DND-41 (cell line): ENCODE results near the gene ZDHHC14.

Experiments
- ATAC-seq: fragments of 200-7000 bp; cut with Tn5 transposase; 3 replicates; pipeline ENCODE4 v1.9.1; 2021; ENCODE audit warnings: low read depth; ENCODE audit not compliant: insufficient read depth
- DNase-seq: peaks from one replicate; pipeline ENCODE4 v3.0.0-alpha.2; 2020
- H2AFZ ChIP-seq: 2 replicates; pipeline ENCODE4 v1.6.0; 2012; ENCODE audit warnings: low read depth, low read length
- H3K27ac ChIP-seq: 2 replicates; pipeline ENCODE4 v1.5.1; 2012; ENCODE audit warnings: low read length, inconsistent platforms
- H3K27me3 ChIP-seq: fragments of 200-600 bp; sonication (generic); 2 replicates; pipeline ENCODE4 v1.6.0; 2012; ENCODE audit warnings: low read length, mild to moderate bottlenecking, inconsistent platforms; ENCODE audit not compliant: insufficient read depth, poor library complexity
- H3K36me3 ChIP-seq: 2 replicates; pipeline ENCODE4 v1.5.1; 2012; ENCODE audit warnings: low read length, inconsistent platforms; ENCODE audit not compliant: insufficient read depth
- H3K4me1 ChIP-seq: 2 replicates; pipeline ENCODE4 v1.5.1; 2012; ENCODE audit warnings: mild to moderate bottlenecking, low read length; ENCODE audit not compliant: insufficient read depth
- H3K4me2 ChIP-seq: 2 replicates; pipeline ENCODE4 v1.6.0; 2012; ENCODE audit warnings: mild to moderate bottlenecking, moderate library complexity, low read length, inconsistent platforms; ENCODE audit not compliant: insufficient read depth
- H3K4me3 ChIP-seq, 2 experiments: fragments of 200-600 bp in 1 of 2; shearing (Covaris generic) in 1 of 2; 2 replicates each; pipeline ENCODE4 v1.5.1; 2012 to 2016; ENCODE audit warnings: inconsistent platforms in 2 of 2, low read length in 2 of 2, mild to moderate bottlenecking in 2 of 2, low read depth in 1 of 2, moderate library complexity in 1 of 2
- H3K79me2 ChIP-seq: 2 replicates; pipeline ENCODE4 v1.6.0; 2012; ENCODE audit warnings: low read length, inconsistent platforms; ENCODE audit not compliant: insufficient read depth
- H3K9ac ChIP-seq: 2 replicates; pipeline ENCODE4 v1.6.0; 2012; ENCODE audit warnings: low read depth, mild to moderate bottlenecking, inconsistent platforms, low read length, moderate library complexity
- H3K9me3 ChIP-seq: 2 replicates; pipeline ENCODE4 v1.5.1; 2012; ENCODE audit warnings: low read length, moderate library complexity, mild to moderate bottlenecking, inconsistent platforms; ENCODE audit not compliant: insufficient read depth, severe bottlenecking
- H4K20me1 ChIP-seq: 2 replicates; pipeline ENCODE4 v1.6.0; 2012; ENCODE audit warnings: low read length; ENCODE audit not compliant: insufficient read depth
- CTCF ChIP-seq: IDR thresholded peaks from 2 replicates; pipeline ENCODE4 v1.5.1; 2012; ENCODE audit warnings: borderline replicate concordance, low read length, moderate library complexity, mild to moderate bottlenecking; ENCODE audit not compliant: poor library complexity, severe bottlenecking; ENCODE audit errors: extremely low read depth
- EZH2 ChIP-seq: IDR thresholded peaks from 3 replicates; pipeline ENCODE4 v1.6.1; 2012; ENCODE audit warnings: borderline replicate concordance, low read depth, mild to moderate bottlenecking, moderate library complexity, low read length, inconsistent platforms; ENCODE audit not compliant: severe bottlenecking

ZDHHC14 gene

GRCh38 chr6:157527471-157527907 is 146.5 kb downstream of the ZDHHC14 start:
- peak; percentile 33; the same call in 1 of the 3 replicates for ATAC-seq
- H3K27me3 ChIP-seq, result no peaks in the 10 kb centered on the region
- H3K4me2 ChIP-seq, result no peak overlapping the region
- TF ChIP-seq CTCF (no peak), EZH2 (no peak)
- no peak for DNase-seq
- no peaks in the 10 kb centered on the region for H3K36me3 ChIP-seq
- no peak overlapping the region; the same call in 1 of the 2 replicates for H2AFZ ChIP-seq
- H3K79me2 ChIP-seq, result no peaks in the 10 kb centered on the region
- H3K4me3 ChIP-seq, result no peak overlapping the region
- H4K20me1 ChIP-seq, result no peaks in the 10 kb centered on the region
- H3K4me1 ChIP-seq, result no peaks in the 10 kb centered on the region
- no peaks in the 10 kb centered on the region for H3K9me3 ChIP-seq
- no peak overlapping the region for H3K27ac ChIP-seq
- no peak overlapping the region for H3K9ac ChIP-seq

DNA sequence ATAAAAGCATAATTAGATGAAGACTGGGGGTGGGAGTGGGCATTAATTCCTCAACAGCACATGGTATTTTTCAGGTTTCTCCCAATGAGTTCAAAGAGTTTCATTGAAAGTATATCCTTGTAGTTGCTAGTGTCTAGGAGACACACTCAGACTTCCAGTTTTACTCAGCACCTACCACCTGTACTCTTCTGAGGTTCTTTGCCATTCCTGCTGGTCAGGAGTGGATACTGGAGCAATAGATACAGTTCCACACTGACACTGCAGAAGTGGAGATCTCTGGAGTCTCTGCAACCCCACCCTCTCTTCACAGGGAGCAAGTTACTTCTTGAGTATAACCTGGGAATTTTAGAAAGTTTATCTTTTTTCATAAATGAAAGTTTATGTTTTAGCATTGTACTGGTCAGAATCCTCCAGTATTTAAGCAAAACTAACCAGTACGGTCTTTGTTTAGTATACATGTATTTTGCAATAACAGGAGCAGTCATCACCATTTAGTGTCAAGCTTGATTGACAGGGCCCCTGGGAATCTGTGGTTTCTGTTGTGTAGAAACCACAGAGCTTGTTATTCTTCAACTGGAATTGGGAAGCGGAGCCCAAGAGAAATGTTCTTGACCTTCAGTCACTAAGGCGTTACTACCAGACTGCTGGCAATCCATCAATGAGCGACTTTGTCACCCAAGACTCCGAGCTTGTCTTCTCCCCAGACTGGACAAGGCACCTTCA is 148.1 kb downstream of the ZDHHC14 start:
- no peaks in the 10 kb centered on the region for H3K27me3 ChIP-seq
- no peak overlapping the region for H3K4me3 ChIP-seq
- no peak for ATAC-seq
- H3K9ac ChIP-seq, result no peak overlapping the region
- no peak overlapping the region for H3K4me2 ChIP-seq
- H3K9me3 ChIP-seq, result no peaks in the 10 kb centered on the region
- H4K20me1 ChIP-seq, result no peaks in the 10 kb centered on the region
- no peaks in the 10 kb centered on the region for H3K4me1 ChIP-seq
- H3K36me3 ChIP-seq, result no peaks in the 10 kb centered on the region
- DNase-seq, result no peak
- H2AFZ ChIP-seq, result no peak overlapping the region
- no peak overlapping the region for H3K27ac ChIP-seq
- no peaks in the 10 kb centered on the region for H3K79me2 ChIP-seq
- TF ChIP-seq EZH2 (no peak), CTCF (no peak)

DNA sequence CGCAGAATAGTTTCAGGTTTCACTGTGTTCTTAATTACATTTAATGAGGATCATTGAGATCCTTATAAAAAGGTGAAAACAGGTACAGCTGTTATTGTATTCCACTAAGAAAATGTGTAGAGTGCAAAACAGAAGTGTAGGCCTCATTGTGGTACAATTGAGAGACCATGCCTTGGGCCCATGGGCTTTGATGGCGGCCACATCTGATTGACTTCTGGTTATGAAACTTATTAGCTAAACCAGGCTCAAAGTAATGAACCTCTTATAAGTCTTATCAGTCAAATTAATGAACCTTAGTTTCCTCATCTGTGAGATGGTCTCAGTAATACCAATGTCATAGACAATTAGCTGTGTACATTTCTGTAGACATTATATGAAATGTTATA is 148.7 kb downstream of the ZDHHC14 start:
- no peaks in the 10 kb centered on the region for H3K36me3 ChIP-seq
- ATAC-seq (no peak), DNase-seq (no peak)
- no peak overlapping the region for H3K9ac ChIP-seq
- no peak overlapping the region for H2AFZ ChIP-seq
- no peak overlapping the region for H3K4me3 ChIP-seq
- no peaks in the 10 kb centered on the region for H3K79me2 ChIP-seq
- H3K4me2 ChIP-seq, result no peak overlapping the region
- no peak overlapping the region for H3K27ac ChIP-seq
- H3K9me3 ChIP-seq, result no peaks in the 10 kb centered on the region
- H3K4me1 ChIP-seq, result no peaks in the 10 kb centered on the region
- no peak for TF ChIP-seq EZH2
- TF ChIP-seq CTCF, result no peak
- H3K27me3 ChIP-seq, result no peaks in the 10 kb centered on the region
- H4K20me1 ChIP-seq, result no peaks in the 10 kb centered on the region

- ATAC-seq (no peak), DNase-seq (no peak)
- H3K79me2 ChIP-seq, result no peaks in the 10 kb centered on the region
- H3K27me3 ChIP-seq, result no peaks in the 10 kb centered on the region
- no peaks in the 10 kb centered on the region for H3K36me3 ChIP-seq
- no peak overlapping the region for H3K4me3 ChIP-seq
- no peaks in the 10 kb centered on the region for H4K20me1 ChIP-seq
- H3K4me2 ChIP-seq, result no peak overlapping the region
- no peak overlapping the region for H3K27ac ChIP-seq
- H2AFZ ChIP-seq, result no peak overlapping the region
- peaks cover 2% of the 10 kb centered on the region; the same call in 1 of the 2 replicates for H3K4me1 ChIP-seq
- no peaks in the 10 kb centered on the region for H3K9me3 ChIP-seq
- TF ChIP-seq EZH2 (no peak), CTCF (no peak)
- no peak overlapping the region for H3K9ac ChIP-seq
Measured at GRCh38 chr6:157530126-157530525, 149.1 kb downstream of the ZDHHC14 start.
